SU-DHL-6 (cell line): ENCODE data around the gene SGCE.

Experiments
- CTCF ChIP-seq: fragments of 200-600 bp; sonication (generic); IDR thresholded peaks from one replicate; pipeline ENCODE4 v1.5.1; 2017; ENCODE audit warnings: antibody characterized with exemption, mild to moderate bottlenecking, low read length, moderate library complexity; ENCODE audit not compliant: insufficient read depth, poor library complexity, severe bottlenecking
- EZH2phosphoT487 ChIP-seq: fragments of 200-600 bp; sonication (generic), shearing (Covaris generic); conservative IDR thresholded peaks from 2 replicates; pipeline ENCODE4 v1.6.1; 2018; ENCODE audit warnings: mild to moderate bottlenecking, antibody characterized with exemption, low read length, moderate library complexity, mixed read lengths

- TF ChIP-seq CTCF (no peak), EZH2phosphoT487 (no peak)
These were observed 23.4 kb upstream of the SGCE start for GRCh38 chr7:94679358-94679757.
